CD4-positive, alpha-beta memory T cell (primary cell): ENCODE data around the gene CACNG1. TPM values are rescaled to one million over a fixed set of nuclear protein-coding genes. Genes with fewer than 3 reads are reported as not detected.

Experiments used
- CTCF ChIA-PET: fragments of 350-600 bp; sonication (Branson Sonifier 250); formaldehyde crosslinking; loops from one replicate; lab custom pipeline; 2021; ENCODE audit warnings: inconsistent platforms; ENCODE audit not compliant: partially characterized antibody; lab: Charles Lee
- POLR2A ChIA-PET: fragments of 350-600 bp; sonication (Branson Sonifier 250); formaldehyde crosslinking; loops from one replicate; lab custom pipeline; 2021; ENCODE audit not compliant: partially characterized antibody; lab: Charles Lee
- DNase-seq, 5 donors: peaks; one replicate each; pipeline versions ENCODE4 v3.0.0 to v3.0.0-alpha.2; 2020 to 2022; ENCODE audit warnings: mixed read lengths in 1 of 5
- H3K27ac ChIP-seq: one replicate; pipeline ENCODE4 v1.7.0; 2013; ENCODE audit warnings: low read depth, low read length
- H3K27me3 ChIP-seq: 2 replicates; pipeline ENCODE4 v1.7.0; 2013; ENCODE audit warnings: mild to moderate bottlenecking, low read length, moderate library complexity; ENCODE audit not compliant: insufficient read depth
- H3K36me3 ChIP-seq: 2 replicates; pipeline ENCODE4 v1.7.0; 2013; ENCODE audit warnings: mild to moderate bottlenecking, low read length, moderate library complexity; ENCODE audit not compliant: insufficient read depth
- H3K4me1 ChIP-seq: 2 replicates; pipeline ENCODE4 v1.7.0; 2013; ENCODE audit warnings: mild to moderate bottlenecking, low read length, moderate library complexity; ENCODE audit not compliant: insufficient read depth
- H3K4me3 ChIP-seq, 2 donors: one replicate each; pipeline ENCODE4 v1.7.0; 2013; ENCODE audit warnings: low read length in 2 of 2, mild to moderate bottlenecking in 1 of 2
- H3K9me3 ChIP-seq, 2 donors: one replicate each; pipeline ENCODE4 v1.7.0; 2013; ENCODE audit warnings: low read length in 2 of 2, control low read depth in 1 of 2; ENCODE audit not compliant: control insufficient read depth in 1 of 2
- H3K27ac Mint-ChIP-seq, 7 donors: one replicate each; pipeline ENCODE4 v1.8.0; 2020 to 2021; ENCODE audit warnings: mixed read lengths in 7 of 7, mild to moderate bottlenecking in 6 of 7, inconsistent platforms in 3 of 7, moderate library complexity in 3 of 7
- H3K27me3 Mint-ChIP-seq, 2 donors: one replicate each; pipeline ENCODE4 v1.8.0; 2020 to 2021; ENCODE audit warnings: mixed read lengths in 2 of 2
- H3K36me3 Mint-ChIP-seq, 2 donors: one replicate each; pipeline ENCODE4 v1.8.0; 2020 to 2021; ENCODE audit warnings: mixed read lengths in 2 of 2, inconsistent platforms in 1 of 2, mild to moderate bottlenecking in 1 of 2
- H3K4me1 Mint-ChIP-seq, 4 donors: one replicate each; pipeline ENCODE4 v1.8.0; 2020 to 2021; ENCODE audit warnings: mixed read lengths in 4 of 4, mild to moderate bottlenecking in 1 of 4
- H3K4me3 Mint-ChIP-seq, 8 donors: one replicate each; pipeline ENCODE4 v1.8.0; 2020 to 2021; ENCODE audit warnings: mixed read lengths in 8 of 8, mild to moderate bottlenecking in 7 of 8, moderate library complexity in 6 of 8, inconsistent platforms in 3 of 8
- H3K9me3 Mint-ChIP-seq, 8 donors: one replicate each; pipeline ENCODE4 v1.8.0; 2020 to 2021; ENCODE audit warnings: mixed read lengths in 8 of 8, mild to moderate bottlenecking in 5 of 8, inconsistent platforms in 3 of 8, moderate library complexity in 1 of 8
- intact Hi-C: fragments of 100-400 bp; cut with micrococcal nuclease; formaldehyde crosslinking; loops from one replicate; pipeline ENCODE4 v1.15.1; 2023
- polyA plus RNA-seq, 2 donors: library from polyadenylated mRNA; unstranded; fragments of 300-500 nt; fragmentation: Illumina TruSeq; gene quantifications; one replicate each; pipeline ENCODE4 v1.2.3, GENCODE V29; 2021
- total RNA-seq, 2 experiments: library from RNA; stranded (reverse); gene quantifications; one replicate each; pipeline ENCODE4 v1.2.3, GENCODE V29; 2021

Gene CACNG1
- total and polyA plus RNA-seq, 4 experiments from 2014 or later: not detected

DNA sequence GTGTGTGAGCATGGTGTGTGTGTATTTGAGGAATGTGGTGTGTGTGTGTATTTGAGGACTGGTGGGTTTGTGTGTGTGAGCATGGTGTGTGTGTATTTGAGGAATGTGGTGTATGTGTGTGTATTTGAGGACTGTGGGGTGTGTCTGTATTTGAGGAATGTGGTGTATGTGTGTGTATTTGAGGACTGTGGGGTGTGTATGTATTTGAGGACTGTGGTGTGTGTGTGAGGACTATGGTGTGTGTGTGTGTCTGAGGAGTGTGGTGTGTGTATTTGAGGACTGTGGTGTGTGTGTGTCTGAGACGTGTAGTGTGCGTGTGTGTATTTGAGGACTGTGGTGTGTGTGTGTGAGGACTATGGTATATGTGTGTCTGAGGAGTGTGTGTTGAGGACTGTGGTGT, 18.0 kb upstream of the CACNG1 start:
- Mint-ChIP-seq H3K27ac (no peak overlapping the region), H3K9me3 (no peaks in the 10 kb centered on the region), H3K27me3 (peaks cover 0 to 3% of the 10 kb centered on the region in 2 donors), H3K4me1 (no peaks in the 10 kb centered on the region), H3K36me3 (no peaks in the 10 kb centered on the region), H3K4me3 (no peak overlapping the region)
- intact Hi-C loops: no loop called here
- ChIA-PET POLR2A (no interaction called here), CTCF (no interaction called here)
- no peaks in the 10 kb centered on the region for H3K27me3 ChIP-seq
- no peaks in the 10 kb centered on the region for H3K4me1 ChIP-seq
- H3K36me3 ChIP-seq: no peaks in the 10 kb centered on the region
- H3K27ac ChIP-seq: no peak overlapping the region
- H3K4me3 ChIP-seq: no peak overlapping the region
- no peaks in the 10 kb centered on the region for H3K9me3 ChIP-seq
- DNase-seq: no peak

DNA sequence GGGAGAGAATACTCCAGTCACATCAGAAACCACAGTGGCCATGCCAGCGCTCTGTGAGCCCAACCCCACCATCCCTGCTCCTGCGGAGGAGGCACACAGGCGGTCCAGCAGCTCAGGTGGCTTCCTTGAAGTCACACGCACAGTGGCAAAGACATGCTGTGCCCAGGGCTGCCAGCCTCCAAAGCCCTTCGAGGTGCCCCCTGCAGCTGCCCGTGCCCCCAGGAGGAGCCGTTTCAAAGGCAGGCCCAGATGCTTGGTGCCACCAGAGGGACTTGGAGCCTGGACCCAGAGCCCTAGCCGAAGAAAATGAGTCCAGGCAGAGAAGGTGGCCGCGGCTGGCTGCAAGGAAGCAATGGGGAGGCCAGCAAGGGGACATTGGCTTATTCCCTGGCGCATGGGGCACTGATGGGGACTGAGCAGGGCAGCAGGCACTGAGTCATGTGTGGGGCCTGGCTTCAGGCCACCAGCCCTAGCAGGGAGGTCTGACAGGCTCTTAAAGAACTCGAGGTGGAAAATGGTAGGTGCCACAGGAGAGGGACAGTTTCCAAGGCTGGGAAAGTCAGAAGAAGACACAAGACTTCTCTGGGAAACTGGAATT, 17.2 kb upstream of the CACNG1 start:
- Histone ChIP-seq H3K9me3 (no peaks in the 10 kb centered on the region), H3K27me3 (no peaks in the 10 kb centered on the region), H3K4me3 (no peak overlapping the region), H3K36me3 (no peaks in the 10 kb centered on the region), H3K27ac (no peak overlapping the region), H3K4me1 (no peaks in the 10 kb centered on the region)
- DNase-seq: no peak
- ChIA-PET CTCF (no interaction called here), POLR2A (no interaction called here)
- Mint-ChIP-seq H3K9me3 (no peaks in the 10 kb centered on the region), H3K27me3 (peaks cover 0 to 3% of the 10 kb centered on the region in 2 donors), H3K36me3 (no peaks in the 10 kb centered on the region), H3K4me3 (no peak overlapping the region), H3K27ac (no peak overlapping the region), H3K4me1 (no peaks in the 10 kb centered on the region)
- intact Hi-C loops: no loop called here

DNA sequence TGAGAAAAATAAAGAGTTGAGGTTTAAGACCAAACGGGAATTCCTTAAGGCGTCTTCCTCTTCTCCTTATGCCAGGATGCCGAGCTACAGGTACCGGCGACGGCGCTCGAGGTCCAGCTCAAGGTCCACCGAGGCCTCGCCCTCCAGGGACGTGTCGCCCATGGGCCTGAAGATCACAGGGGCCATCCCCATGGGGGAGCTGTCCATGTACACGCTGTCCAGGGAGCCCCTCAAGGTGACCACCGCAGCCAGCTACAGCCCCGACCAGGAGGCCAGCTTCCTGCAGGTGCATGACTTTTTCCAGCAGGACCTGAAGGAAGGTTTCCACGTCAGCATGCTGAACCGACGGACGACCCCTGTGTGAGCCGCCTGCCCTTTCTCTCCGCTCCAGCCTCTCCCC, 13.7 kb upstream of the CACNG1 start:
- H3K27ac Mint-ChIP-seq: no peak overlapping the region
- no peaks in the 10 kb centered on the region for H3K9me3 ChIP-seq
- POLR2A ChIA-PET: no interaction called here
- H3K27ac ChIP-seq: no peak overlapping the region
- H3K27me3 ChIP-seq: no peaks in the 10 kb centered on the region
- CTCF ChIA-PET: no interaction called here
- no peaks in the 10 kb centered on the region for H3K36me3 ChIP-seq
- peaks cover 0 to 1% (median 0%) of the 10 kb centered on the region in 4 donors for H3K4me1 Mint-ChIP-seq
- no peaks in the 10 kb centered on the region for H3K9me3 Mint-ChIP-seq
- intact Hi-C loops: no loop called here
- peaks cover 0 to under 1% of the 10 kb centered on the region in 2 donors for H3K27me3 Mint-ChIP-seq
- H3K4me1 ChIP-seq: no peaks in the 10 kb centered on the region
- no peak overlapping the region for H3K4me3 ChIP-seq
- no peak overlapping the region for H3K4me3 Mint-ChIP-seq
- DNase-seq: no peak
- no peaks in the 10 kb centered on the region for H3K36me3 Mint-ChIP-seq

DNA sequence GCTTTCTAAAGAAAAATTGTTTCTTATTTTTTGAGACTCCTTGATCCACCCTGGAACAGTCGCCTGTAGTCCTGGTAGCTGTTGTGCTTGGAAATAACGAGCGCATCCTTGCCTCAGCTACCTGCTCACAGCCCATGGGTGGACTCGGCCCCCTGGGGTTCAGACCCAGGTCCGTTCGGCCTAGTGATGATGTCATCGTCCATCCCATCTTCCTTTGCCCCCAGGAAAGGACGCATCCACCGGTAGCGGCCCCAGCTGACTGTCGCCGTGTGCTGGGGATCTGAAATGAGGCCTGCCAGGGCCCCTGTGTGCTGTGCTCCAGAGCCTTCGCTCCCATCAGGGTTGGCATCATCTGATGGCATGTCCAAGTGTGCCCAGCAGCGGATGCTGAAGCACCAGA, 12.0 kb upstream of the CACNG1 start:
- H3K27ac Mint-ChIP-seq: no peak overlapping the region
- ChIA-PET CTCF (no interaction called here), POLR2A (no interaction called here)
- H3K9me3 Mint-ChIP-seq: no peaks in the 10 kb centered on the region
- no peaks in the 10 kb centered on the region for H3K36me3 Mint-ChIP-seq
- Histone ChIP-seq H3K36me3 (no peaks in the 10 kb centered on the region), H3K9me3 (no peaks in the 10 kb centered on the region), H3K4me1 (no peaks in the 10 kb centered on the region), H3K4me3 (no peak overlapping the region), H3K27ac (no peak overlapping the region), H3K27me3 (no peaks in the 10 kb centered on the region)
- no peak for DNase-seq
- H3K27me3 Mint-ChIP-seq: peaks cover 5 to 7% of the 10 kb centered on the region in 2 donors
- peaks cover 0 to 3% (median 0%) of the 10 kb centered on the region in 4 donors for H3K4me1 Mint-ChIP-seq
- H3K4me3 Mint-ChIP-seq: no peak overlapping the region
- intact Hi-C loops: no loop called here

DNA sequence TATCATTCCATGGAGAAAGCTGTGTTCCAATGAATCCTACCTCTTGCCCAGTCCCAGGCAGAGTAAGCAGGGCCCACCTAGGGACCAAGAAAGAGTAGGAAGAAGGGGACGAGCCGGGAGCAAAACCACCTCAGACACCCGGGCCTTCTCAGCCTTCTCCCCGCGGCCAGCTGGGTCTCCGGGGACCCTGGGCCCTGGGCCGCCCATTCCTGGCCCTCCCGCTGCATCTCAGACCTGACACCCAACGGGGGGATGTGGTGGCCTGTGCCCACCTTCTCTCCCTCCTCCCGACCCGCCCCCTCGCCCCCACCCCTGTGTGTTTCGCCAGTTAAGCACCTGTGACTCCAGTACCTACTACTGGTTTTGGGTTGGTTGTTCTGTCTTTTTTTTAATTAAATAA, 11.4 kb upstream of the CACNG1 start:
- no peak for DNase-seq

DNA sequence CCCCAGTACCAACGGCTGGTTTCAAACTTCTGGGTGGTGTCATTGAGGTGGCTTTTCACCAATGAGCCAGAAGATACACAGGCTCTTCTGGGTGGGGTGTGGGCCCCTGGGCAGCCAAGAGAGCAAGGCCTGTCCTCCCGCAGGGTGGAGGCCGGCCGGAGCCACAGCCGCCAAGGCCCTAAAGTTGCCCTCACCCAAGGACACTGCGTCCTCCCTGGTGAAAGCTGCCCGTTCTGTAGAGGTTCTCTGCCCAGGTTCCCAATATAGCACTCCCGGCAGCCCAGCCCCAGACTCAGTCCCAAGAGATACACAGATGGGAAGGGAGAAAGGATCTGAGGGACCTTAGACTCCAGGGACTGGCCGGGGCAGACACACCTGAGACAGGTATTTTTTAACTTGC, 10.7 kb upstream of the CACNG1 start:
- CTCF ChIA-PET: no interaction called here
- H3K27ac Mint-ChIP-seq: no peak overlapping the region
- H3K4me3 ChIP-seq: no peak overlapping the region
- H3K27ac ChIP-seq: no peak overlapping the region
- H3K36me3 ChIP-seq: no peaks in the 10 kb centered on the region
- no peak for DNase-seq
- H3K9me3 Mint-ChIP-seq: no peaks in the 10 kb centered on the region
- H3K27me3 Mint-ChIP-seq: peaks cover 5 to 8% of the 10 kb centered on the region in 2 donors
- H3K4me3 Mint-ChIP-seq: no peak overlapping the region
- peaks cover 0 to 3% (median 0%) of the 10 kb centered on the region in 4 donors for H3K4me1 Mint-ChIP-seq
- no peaks in the 10 kb centered on the region for H3K36me3 Mint-ChIP-seq
- intact Hi-C loops: no loop called here
- H3K9me3 ChIP-seq: no peaks in the 10 kb centered on the region
- H3K4me1 ChIP-seq: no peaks in the 10 kb centered on the region
- POLR2A ChIA-PET: no interaction called here
- no peaks in the 10 kb centered on the region for H3K27me3 ChIP-seq

More for the DNA sequence above, 11.4 kb upstream of the CACNG1 start:
- no peaks in the 10 kb centered on the region for H3K36me3 Mint-ChIP-seq
- no peaks in the 10 kb centered on the region for H3K4me1 ChIP-seq
- H3K27ac ChIP-seq: no peak overlapping the region
- intact Hi-C loops: no loop called here
- no peak overlapping the region for H3K4me3 ChIP-seq
- H3K27me3 ChIP-seq: no peaks in the 10 kb centered on the region
- H3K36me3 ChIP-seq: no peaks in the 10 kb centered on the region
- H3K27me3 Mint-ChIP-seq: peaks cover 5 to 7% of the 10 kb centered on the region in 2 donors
- H3K4me1 Mint-ChIP-seq: peaks cover 0 to 3% (median 0%) of the 10 kb centered on the region in 4 donors
- H3K4me3 Mint-ChIP-seq: no peak overlapping the region
- POLR2A ChIA-PET: no interaction called here
- CTCF ChIA-PET: no interaction called here
- no peaks in the 10 kb centered on the region for H3K9me3 ChIP-seq
- no peaks in the 10 kb centered on the region for H3K9me3 Mint-ChIP-seq
- H3K27ac Mint-ChIP-seq: no peak overlapping the region

DNA sequence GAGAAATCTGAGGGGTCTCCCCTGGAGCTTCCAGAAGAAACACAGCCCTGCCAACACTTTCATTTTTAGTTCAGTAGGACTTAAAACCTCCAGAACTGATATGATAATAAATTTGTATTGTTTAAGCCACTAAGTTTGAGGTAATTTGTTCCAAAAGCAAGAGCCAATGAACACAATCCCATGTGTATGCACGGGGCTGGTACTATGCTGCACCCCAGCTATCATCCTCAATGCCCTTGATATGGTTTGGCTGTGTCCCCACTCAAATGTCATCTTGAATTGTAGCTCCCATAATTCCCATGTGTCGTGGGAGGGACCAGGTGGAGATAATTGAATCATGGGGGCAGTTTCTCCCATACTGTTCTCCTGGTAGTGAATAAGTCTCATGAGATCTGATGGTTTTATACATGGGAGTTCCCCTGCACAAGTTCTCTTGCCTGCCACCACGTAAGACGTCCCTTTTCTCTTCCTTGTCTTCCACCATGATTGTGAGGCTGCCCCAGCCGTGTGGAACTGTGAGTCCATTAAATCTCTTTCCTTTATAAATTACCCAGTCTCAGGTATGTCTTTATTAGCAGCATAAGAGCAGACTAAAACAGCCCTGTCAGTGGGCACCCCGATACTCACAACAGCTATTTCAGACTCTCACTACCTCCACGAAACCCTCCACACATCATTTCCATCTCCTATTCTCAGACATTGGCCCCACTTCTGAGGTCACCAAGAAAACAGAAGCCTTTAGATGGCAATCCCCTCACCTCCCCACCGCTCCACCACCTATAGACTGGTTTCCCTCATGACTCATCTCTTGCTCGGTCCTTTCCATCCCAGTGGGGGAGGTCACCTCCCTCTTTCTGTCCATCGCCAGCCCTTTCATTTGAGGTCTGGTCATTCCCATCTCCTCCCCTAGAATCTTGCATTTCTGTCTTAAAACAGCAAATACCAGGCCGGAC, 8.9 kb upstream of the CACNG1 start:
- intact Hi-C loops: no loop called here
- Histone ChIP-seq H3K36me3 (no peaks in the 10 kb centered on the region), H3K27ac (no peak overlapping the region), H3K9me3 (no peaks in the 10 kb centered on the region), H3K4me1 (no peaks in the 10 kb centered on the region), H3K4me3 (no peak overlapping the region), H3K27me3 (no peaks in the 10 kb centered on the region)
- Mint-ChIP-seq H3K36me3 (no peaks in the 10 kb centered on the region), H3K4me1 (peaks cover 0 to 3% (median 0%) of the 10 kb centered on the region in 4 donors), H3K9me3 (no peaks in the 10 kb centered on the region), H3K4me3 (no peak overlapping the region), H3K27me3 (peaks cover 5 to 8% of the 10 kb centered on the region in 2 donors), H3K27ac (no peak overlapping the region)
- POLR2A ChIA-PET: no interaction called here
- CTCF ChIA-PET: no interaction called here
- no peak for DNase-seq
